Stimulated activated CD8-positive, alpha-beta memory T cell treated with anti-CD3 and anti-CD28 coated beads, Interleukin-15, amount 100 ng/mL, for 1 hour (primary cell): ENCODE measurements around the gene SLC25A26.
"Not testable (repeated sequence)": the region's sequence is repeated elsewhere in the genome, so short reads cannot be mapped to it uniquely, and the experiment has no call there.

ENCODE experiments used
- DNase-seq: peaks from one replicate; pipeline ENCODE4 v3.0.0-alpha.2; 2020; ENCODE audit warnings: low read depth

Gene SLC25A26

GRCh38 chr3:66270288-66270687, 49.5 kb downstream of the SLC25A26 start:
- DNase-seq, result no peak

- DNase-seq, result no peak
These were observed 49.9 kb downstream of the SLC25A26 start for GRCh38 chr3:66270701-66271100.

- no peak for DNase-seq
These were observed 50.4 kb downstream of the SLC25A26 start for GRCh38 chr3:66271231-66271630.

GRCh38 chr3:66272016-66272415, 51.2 kb downstream of the SLC25A26 start:
- DNase-seq, result no peak

GRCh38 chr3:66274837-66275236, 54.0 kb downstream of the SLC25A26 start:
- not testable (repeated sequence) for DNase-seq

GRCh38 chr3:66276705-66277274, 56.0 kb downstream of the SLC25A26 start:
- DNase-seq, result peak; percentile 30

GRCh38 chr3:66279168-66279567, 58.4 kb downstream of the SLC25A26 start:
- DNase-seq, result no peak

- no peak for DNase-seq
These were observed 59.5 kb downstream of the SLC25A26 start for GRCh38 chr3:66280304-66280703.

GRCh38 chr3:66291922-66292321, 71.1 kb downstream of the SLC25A26 start:
- not testable (repeated sequence) for DNase-seq

GRCh38 chr3:66297260-66297873, 76.6 kb downstream of the SLC25A26 start:
- DNase-seq, result no peak

- no peak for DNase-seq
These were observed 77.1 kb downstream of the SLC25A26 start for GRCh38 chr3:66297900-66298299.

- DNase-seq, result no peak
These were observed 77.8 kb downstream of the SLC25A26 start for GRCh38 chr3:66298591-66298990.

- DNase-seq, result not testable (repeated sequence)
These were observed 78.3 kb downstream of the SLC25A26 start for GRCh38 chr3:66299085-66299484.

GRCh38 chr3:66299891-66300290, 79.1 kb downstream of the SLC25A26 start:
- no peak for DNase-seq

- DNase-seq, result no peak
These were observed 81.5 kb downstream of the SLC25A26 start for GRCh38 chr3:66302288-66302687.

- no peak for DNase-seq
These were observed 82.7 kb downstream of the SLC25A26 start for GRCh38 chr3:66303491-66303901.

- no peak for DNase-seq
These were observed 83.5 kb downstream of the SLC25A26 start for GRCh38 chr3:66304293-66304692.

- DNase-seq, result not testable (repeated sequence)
These were observed 85.3 kb downstream of the SLC25A26 start for GRCh38 chr3:66306086-66306485.

- DNase-seq, result not testable (repeated sequence)
These were observed 86.2 kb downstream of the SLC25A26 start for GRCh38 chr3:66306991-66307390.

- DNase-seq, result no peak
These were observed 91.2 kb downstream of the SLC25A26 start for GRCh38 chr3:66312039-66312438.

- no peak for DNase-seq
These were observed 93.7 kb downstream of the SLC25A26 start for GRCh38 chr3:66314455-66314854.

- DNase-seq, result no peak
These were observed 97.1 kb downstream of the SLC25A26 start for GRCh38 chr3:66317750-66318376.

- DNase-seq, result no peak
These were observed 99.6 kb downstream of the SLC25A26 start for GRCh38 chr3:66320390-66320789.

GRCh38 chr3:66322436-66322835, 101.6 kb downstream of the SLC25A26 start:
- DNase-seq, result no peak
